Aorta (tissue), 5 donors: ENCODE data around the gene BDH1. TPM values are rescaled to one million over a fixed set of nuclear protein-coding genes. Genes with fewer than 3 reads are reported as not detected.
A peak's percentile ranks its signal among the peaks of the same experiment; 100 is the strongest.

Source experiments
- ATAC-seq: fragments of 200-7000 bp; cut with Tn5 transposase; one replicate; pipeline ENCODE4 v1.9.1; 2022; ENCODE audit warnings: moderate library complexity; ENCODE audit not compliant: low FRiP score
- DNase-seq, 2 donors: peaks; one replicate each; pipeline ENCODE4 v3.0.0-alpha.2; 2020
- H3K27ac ChIP-seq, 2 donors: one replicate each; pipeline ENCODE4 v1.5.1; 2013; ENCODE audit warnings: low read length in 2 of 2, mild to moderate bottlenecking in 2 of 2, moderate library complexity in 2 of 2, control low read depth in 1 of 2, inconsistent platforms in 1 of 2, low read depth in 1 of 2
- H3K27me3 ChIP-seq, 2 donors: one replicate each; pipeline ENCODE4 v1.6.1; 2013; ENCODE audit warnings: control low read depth in 1 of 2, low read length in 1 of 2, mild to moderate bottlenecking in 1 of 2, moderate library complexity in 1 of 2; ENCODE audit not compliant: insufficient read depth in 2 of 2, control insufficient read depth in 1 of 2
- H3K36me3 ChIP-seq, 2 donors: one replicate each; pipeline ENCODE4 v1.6.1; 2013; ENCODE audit warnings: control low read depth in 1 of 2, low read length in 1 of 2, mild to moderate bottlenecking in 1 of 2; ENCODE audit not compliant: insufficient read depth in 2 of 2, control insufficient read depth in 1 of 2
- H3K4me1 ChIP-seq, 2 donors: one replicate each; pipeline ENCODE4 v1.6.1; 2013; ENCODE audit warnings: low read length in 2 of 2, control low read depth in 1 of 2, mild to moderate bottlenecking in 1 of 2, moderate library complexity in 1 of 2; ENCODE audit not compliant: insufficient read depth in 2 of 2, control insufficient read depth in 1 of 2
- H3K4me3 ChIP-seq, 2 donors: one replicate each; pipeline ENCODE4 v1.5.1; 2013; ENCODE audit warnings: low read length in 2 of 2, control low read depth in 1 of 2, mild to moderate bottlenecking in 1 of 2
- H3K9me3 ChIP-seq: one replicate; pipeline ENCODE4 v1.6.1; 2013; ENCODE audit warnings: mild to moderate bottlenecking, low read length; ENCODE audit not compliant: control insufficient read depth
- WGBS, 2 donors: extraction: QIAGEN DNeasy Blood & Tissue Kit; methylation state at CpG; one replicate each; pipeline ENCODE4 v1.1.7; 2013; 5-methylcytosine and 5-hydroxymethylcytosine counted together
- intact Hi-C, 2 donors: fragments of 100-400 bp; cut with DNase I; formaldehyde crosslinking; loops; one replicate each; pipeline versions ENCODE4 v1.14.2 to v1.15.0; 2022
- polyA plus RNA-seq, 2 donors: library from polyadenylated mRNA; stranded (reverse); fragments of 200-250 nt; gene quantifications; one replicate each; pipeline ENCODE4 v1.2.3, GENCODE V29; 2013
- total RNA-seq, 2 donors: library from RNA; stranded (reverse); fragmentation: NEBNext Ultra II Directional; extraction: Animal tissue kit (Norgen Biotek cat#: 25700); gene quantifications; one replicate each; pipeline ENCODE4 v1.2.1, GENCODE V29; 2021
- donor health status: healthy with polysubstance abuse.
- donor health status: Bipolar disorder and iron deficiency.
- donor health status: DM: no; HTN: no; CAD: no.
- donor health status: DM: no; HTN: no; CAD: no.
- donor health status: DM: yes; HTN: yes; CAD: no.

BDH1 gene
- total and polyA plus RNA-seq, 4 donors, result 3.5 to 17.8 (median 6.6) TPM

DNA sequence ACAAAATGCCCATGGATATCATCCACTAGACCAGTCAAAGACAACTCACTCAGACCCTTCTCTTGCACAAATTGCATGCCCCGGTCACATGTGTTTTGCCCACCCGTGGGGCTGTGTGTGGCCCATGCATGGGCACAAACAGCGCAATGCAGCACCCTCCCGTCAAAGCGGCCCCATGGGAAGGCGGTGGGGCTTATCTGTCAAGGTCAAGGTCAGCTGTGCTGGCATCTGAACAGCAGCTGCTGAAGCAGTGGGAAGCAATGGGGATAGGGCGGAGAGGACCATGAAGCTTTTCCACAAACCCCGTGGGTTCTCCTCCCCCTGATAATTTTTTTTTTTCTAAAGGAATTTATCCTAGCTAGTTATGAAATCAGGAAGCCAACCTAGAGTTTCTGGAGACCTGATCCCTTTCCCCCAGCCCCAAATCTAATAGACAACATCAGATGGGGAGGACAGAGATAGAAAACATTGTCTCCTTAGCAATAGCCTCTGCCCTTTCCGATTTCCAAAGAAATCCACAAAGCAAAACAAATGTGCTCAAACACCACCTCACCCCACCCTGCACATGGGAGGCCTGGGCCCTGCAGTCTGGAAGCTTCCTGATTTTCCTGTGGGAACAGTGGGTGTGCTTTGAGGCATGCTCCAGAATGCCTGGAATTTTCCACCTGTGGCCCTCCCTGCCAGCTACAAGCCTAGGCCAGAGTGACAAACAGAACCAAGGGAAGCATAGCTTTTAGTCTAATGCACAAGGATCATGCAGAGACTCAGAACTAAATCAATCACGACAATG is 84.4 kb downstream of the BDH1 start:
- ATAC-seq, result no peak
- whole genome bisulfite sequencing, 2 donors, result 94 to 95% methylated on average over 10 of the region's 10 CpGs
- H3K4me1 ChIP-seq, result no peaks in the 10 kb centered on the region
- H3K9me3 ChIP-seq, result no peaks in the 10 kb centered on the region
- no peaks in the 10 kb centered on the region for H3K36me3 ChIP-seq
- intact Hi-C loops, result no loop called here
- H3K27ac ChIP-seq, result no peak overlapping the region
- no peak overlapping the region for H3K4me3 ChIP-seq
- DNase-seq, result no peak
- H3K27me3 ChIP-seq, result no peaks in the 10 kb centered on the region

DNA sequence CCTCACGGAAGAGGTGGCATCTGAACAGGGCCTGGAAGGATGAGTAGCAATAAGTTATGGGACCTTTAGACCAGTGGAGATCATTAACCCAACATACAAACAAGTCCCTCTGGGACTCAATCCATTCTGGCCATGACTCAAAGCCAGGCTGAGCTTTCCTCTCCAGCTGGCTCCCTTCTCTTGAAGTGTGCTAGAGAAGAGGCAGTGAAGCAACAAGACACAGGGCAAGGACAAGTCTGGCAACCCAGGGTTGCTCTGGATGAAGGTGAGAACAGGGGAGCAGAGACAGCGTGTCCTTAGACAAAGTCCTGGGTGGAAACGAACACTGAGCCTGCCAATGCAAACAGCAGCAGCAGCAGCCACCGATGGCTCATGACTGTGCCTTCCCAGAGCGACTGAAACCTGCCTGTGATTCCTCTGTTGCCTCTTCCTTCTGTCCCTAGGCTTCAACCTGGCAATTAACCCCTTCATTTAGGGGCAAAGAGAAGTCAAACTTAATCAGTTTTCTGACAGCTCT is 86.8 kb downstream of the BDH1 start:
- H3K36me3 ChIP-seq, result no peaks in the 10 kb centered on the region
- H3K27ac ChIP-seq, result no peak overlapping the region
- H3K4me1 ChIP-seq, result no peaks in the 10 kb centered on the region
- H3K4me3 ChIP-seq, result no peak overlapping the region
- WGBS, 2 donors, result 37 to 41% methylated on average over 5 of the region's 5 CpGs
- no peaks in the 10 kb centered on the region for H3K27me3 ChIP-seq
- no peak for DNase-seq
- no peak for ATAC-seq
- intact Hi-C loops, result no loop called here
- H3K9me3 ChIP-seq, result no peaks in the 10 kb centered on the region

DNA sequence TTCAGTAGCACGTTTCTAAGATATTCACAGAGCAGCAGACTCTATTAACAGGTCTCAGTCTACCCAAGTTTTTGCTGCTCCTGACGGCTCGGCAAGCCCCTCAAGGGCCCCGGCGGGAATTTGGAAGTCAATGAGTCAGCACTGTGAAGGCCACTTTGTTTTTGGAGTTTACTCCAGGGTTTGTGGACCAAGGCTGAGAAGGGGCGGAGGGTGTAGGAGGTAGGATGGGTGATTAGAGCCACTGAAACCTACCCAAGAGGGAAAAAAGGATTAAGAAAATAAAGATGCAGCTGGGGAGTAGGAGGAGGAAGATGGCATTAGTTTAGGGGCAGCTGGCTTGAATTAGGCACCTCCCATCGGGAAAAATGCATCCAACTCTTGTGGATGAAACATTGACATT is 87.6 kb downstream of the BDH1 start:
- Histone ChIP-seq H3K4me3 (no peak overlapping the region), H3K9me3 (no peaks in the 10 kb centered on the region), H3K36me3 (no peaks in the 10 kb centered on the region), H3K27me3 (no peaks in the 10 kb centered on the region), H3K27ac (no peak overlapping the region), H3K4me1 (no peaks in the 10 kb centered on the region)
- no peak for DNase-seq
- 78 to 83% methylated on average over 7 of the region's 7 CpGs for WGBS, 2 donors
- no peak for ATAC-seq
- intact Hi-C loops, result no loop called here

DNA sequence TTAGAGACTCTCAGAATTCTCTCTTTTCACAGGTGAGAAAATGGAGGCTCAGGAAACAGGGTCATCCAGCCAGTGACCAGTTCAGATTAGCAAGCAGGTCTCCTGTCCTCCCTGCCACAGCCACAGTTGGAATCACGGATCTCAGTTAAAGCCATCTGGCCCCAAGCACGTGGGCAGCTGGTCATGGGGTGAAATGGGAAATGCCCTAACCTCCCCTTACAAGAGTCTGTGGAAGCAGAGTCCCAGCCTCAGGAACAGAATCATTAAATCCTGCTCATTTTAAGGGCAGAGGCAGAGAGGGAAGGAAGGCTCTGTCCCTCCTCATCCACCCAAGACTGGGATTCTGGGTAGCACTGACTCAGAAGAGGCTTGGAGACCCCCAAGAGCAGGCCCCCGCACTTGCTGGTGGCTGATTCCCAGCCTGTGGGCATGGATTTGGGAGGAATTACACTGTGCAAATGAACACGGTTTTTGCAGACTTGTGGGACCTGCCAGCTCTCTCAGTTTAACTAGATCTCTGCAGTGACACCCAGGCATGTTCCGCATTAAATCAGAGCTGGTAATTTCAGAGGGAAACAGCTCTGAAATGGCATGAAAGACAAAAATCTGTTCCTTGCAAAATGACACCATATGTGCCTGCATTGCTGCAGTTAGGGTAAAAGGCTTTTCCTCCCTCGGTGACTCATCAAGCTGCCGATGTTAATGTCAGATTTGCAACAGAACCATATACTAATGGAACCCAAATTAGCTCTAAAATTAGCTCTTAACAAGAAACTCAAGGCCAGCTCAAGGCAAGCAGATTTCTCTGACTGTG is 89.0 kb downstream of the BDH1 start:
- Histone ChIP-seq H3K4me1 (no peaks in the 10 kb centered on the region), H3K27ac (no peak overlapping the region), H3K4me3 (no peak overlapping the region), H3K27me3 (no peaks in the 10 kb centered on the region), H3K36me3 (no peaks in the 10 kb centered on the region), H3K9me3 (no peaks in the 10 kb centered on the region)
- DNase-seq (no peak), ATAC-seq (peak; percentile 36)
- intact Hi-C loops, result no loop called here
- WGBS, 2 donors, result 16 to 21% methylated on average over 7 of the region's 7 CpGs

DNA sequence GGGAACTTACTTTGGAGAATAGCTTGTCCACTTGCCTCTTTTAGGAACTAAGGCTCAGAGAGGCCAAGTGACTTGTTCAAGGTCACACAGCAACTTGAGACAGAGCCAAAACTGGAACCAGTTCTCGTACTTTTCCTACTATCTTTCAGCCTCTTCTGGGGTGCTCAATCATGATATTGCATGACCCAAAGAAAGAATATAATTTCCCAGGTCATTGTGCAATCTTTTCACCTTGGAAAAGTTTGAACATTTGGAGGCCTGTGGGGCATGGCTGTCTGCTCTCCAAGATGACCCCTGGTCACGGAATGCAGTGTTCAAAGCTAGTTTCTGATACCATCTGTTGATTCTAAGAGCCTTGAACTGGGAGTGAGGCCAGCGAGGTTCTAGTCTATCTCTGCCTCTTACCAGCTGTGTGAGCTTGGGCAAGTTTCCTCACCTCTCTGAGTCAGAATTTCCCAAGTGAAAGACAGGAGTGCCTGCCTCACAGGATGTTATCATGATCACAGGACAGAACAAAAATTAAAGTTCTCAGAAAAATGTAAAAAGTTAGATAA is 89.7 kb downstream of the BDH1 start:
- 85% methylated on average over 3 of the region's 3 CpGs for WGBS, 2 donors
- DNase-seq (no peak), ATAC-seq (no peak)
- H3K36me3 ChIP-seq, result no peaks in the 10 kb centered on the region
- H3K9me3 ChIP-seq, result no peaks in the 10 kb centered on the region
- H3K27ac ChIP-seq, result no peak overlapping the region
- H3K27me3 ChIP-seq, result no peaks in the 10 kb centered on the region
- H3K4me1 ChIP-seq, result no peaks in the 10 kb centered on the region
- no peak overlapping the region for H3K4me3 ChIP-seq
- intact Hi-C loops, result no loop called here

DNA sequence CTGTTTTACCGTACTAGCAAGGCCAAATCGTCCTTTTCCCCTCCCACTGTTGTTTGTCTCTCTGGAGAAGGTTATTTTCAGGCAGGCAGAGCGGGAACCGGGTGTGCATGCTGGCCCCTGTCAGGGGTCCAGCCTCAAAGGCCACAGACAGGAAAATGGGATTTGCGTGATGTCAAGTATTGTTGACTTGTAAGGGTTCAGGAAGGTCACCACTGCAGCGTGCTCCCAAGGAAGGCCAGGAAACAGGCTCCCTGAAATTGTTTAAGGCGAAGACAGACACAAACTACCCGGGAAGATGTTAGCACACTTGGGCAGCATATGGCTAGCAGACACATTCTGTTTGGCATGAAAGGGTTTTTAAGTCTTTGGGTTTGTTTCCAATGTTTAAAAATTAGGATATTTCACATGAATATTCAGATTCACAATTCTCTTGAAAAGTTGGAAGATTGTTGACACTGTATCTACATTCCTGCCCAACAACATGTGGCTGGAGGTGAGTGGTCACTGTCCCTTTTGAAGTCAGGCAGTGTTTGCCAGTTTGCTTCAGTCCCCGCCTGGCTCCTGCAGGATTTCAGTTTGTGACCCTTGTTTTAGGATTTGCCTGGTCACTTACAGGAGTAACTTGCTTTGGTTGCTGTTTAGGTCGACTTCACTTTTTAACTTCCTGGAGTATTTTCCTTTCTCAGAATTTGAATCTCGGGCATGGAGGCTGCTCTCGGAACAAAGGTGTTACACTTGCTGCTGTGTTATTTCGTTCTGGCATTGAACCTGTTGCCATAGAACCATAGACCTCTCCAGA is 90.4 kb downstream of the BDH1 start:
- intact Hi-C loops, result no loop called here
- Histone ChIP-seq H3K4me1 (no peaks in the 10 kb centered on the region), H3K27ac (no peak overlapping the region), H3K9me3 (no peaks in the 10 kb centered on the region), H3K4me3 (no peak overlapping the region), H3K27me3 (no peaks in the 10 kb centered on the region), H3K36me3 (no peaks in the 10 kb centered on the region)
- no peak for ATAC-seq
- WGBS, 2 donors, result 88 to 91% methylated on average over 13 of the region's 13 CpGs
- no peak for DNase-seq

DNA sequence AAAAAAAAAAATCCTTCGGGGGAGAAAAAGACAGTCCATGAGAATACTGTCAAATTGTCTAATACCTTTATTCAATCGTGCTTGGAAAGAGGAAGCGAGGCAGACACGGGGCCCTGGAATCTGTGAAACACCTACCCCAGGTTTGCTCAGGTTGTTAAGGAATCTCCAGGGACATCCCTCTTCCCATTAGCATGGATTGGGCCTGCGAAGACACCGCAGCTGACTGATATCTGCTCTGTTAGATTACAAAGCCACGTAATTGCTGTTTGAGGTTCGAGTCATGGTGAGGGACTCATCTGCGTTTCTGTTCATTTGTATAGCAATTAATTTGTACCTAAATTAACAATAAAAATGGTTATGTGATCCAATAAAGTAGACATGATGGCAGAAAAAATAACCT is 91.0 kb downstream of the BDH1 start:
- 93 to 96% methylated on average over 9 of the region's 9 CpGs for WGBS, 2 donors

DNA sequence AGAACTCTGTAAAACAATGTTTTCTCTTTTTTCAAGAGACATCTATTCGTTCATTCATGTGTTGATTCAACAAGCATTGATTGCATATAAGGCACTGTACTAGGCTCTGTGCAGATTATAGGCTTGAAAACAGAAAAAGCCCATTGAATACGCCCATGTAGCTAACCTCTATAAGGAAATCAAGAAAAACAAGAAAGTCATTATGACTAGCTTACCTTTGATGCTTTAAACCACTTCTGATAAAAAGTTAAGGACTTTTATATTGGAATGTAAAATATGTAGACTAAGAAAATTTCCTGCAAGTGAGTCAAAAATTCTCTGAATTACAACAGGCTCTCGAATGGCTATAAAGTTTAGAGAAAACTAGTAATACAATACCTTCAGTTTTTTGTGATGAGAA is 92.5 kb downstream of the BDH1 start:
- H3K27me3 ChIP-seq, result no peaks in the 10 kb centered on the region
- DNase-seq, result no peak
- no peak overlapping the region for H3K27ac ChIP-seq
- ATAC-seq, result no peak
- 56 to 63% methylated on average over 3 of the region's 3 CpGs for WGBS, 2 donors
- H3K4me3 ChIP-seq, result no peak overlapping the region
- H3K36me3 ChIP-seq, result no peaks in the 10 kb centered on the region
- intact Hi-C loops, result no loop called here
- H3K4me1 ChIP-seq, result no peaks in the 10 kb centered on the region
- H3K9me3 ChIP-seq, result no peaks in the 10 kb centered on the region

More for the DNA sequence above, 91.0 kb downstream of the BDH1 start:
- no peak for DNase-seq
- Histone ChIP-seq H3K9me3 (no peaks in the 10 kb centered on the region), H3K4me3 (no peak overlapping the region), H3K4me1 (no peaks in the 10 kb centered on the region), H3K36me3 (no peaks in the 10 kb centered on the region), H3K27ac (no peak overlapping the region), H3K27me3 (no peaks in the 10 kb centered on the region)
- no peak for ATAC-seq
- intact Hi-C loops, result no loop called here
